ENCODE data around the gene CFLAR. TPM values are rescaled to one million over a fixed set of nuclear protein-coding genes. Genes with fewer than 3 reads are reported as not detected.
A peak's percentile ranks its signal among the peaks of the same experiment; 100 is the strongest.

CFLAR gene
- total and polyA plus RNA-seq, 2 of the 13 experiments (the other 11 are each of a cell fraction or from before 2014, with no cell fraction given), result 43.8 to 92.1 TPM

DNA sequence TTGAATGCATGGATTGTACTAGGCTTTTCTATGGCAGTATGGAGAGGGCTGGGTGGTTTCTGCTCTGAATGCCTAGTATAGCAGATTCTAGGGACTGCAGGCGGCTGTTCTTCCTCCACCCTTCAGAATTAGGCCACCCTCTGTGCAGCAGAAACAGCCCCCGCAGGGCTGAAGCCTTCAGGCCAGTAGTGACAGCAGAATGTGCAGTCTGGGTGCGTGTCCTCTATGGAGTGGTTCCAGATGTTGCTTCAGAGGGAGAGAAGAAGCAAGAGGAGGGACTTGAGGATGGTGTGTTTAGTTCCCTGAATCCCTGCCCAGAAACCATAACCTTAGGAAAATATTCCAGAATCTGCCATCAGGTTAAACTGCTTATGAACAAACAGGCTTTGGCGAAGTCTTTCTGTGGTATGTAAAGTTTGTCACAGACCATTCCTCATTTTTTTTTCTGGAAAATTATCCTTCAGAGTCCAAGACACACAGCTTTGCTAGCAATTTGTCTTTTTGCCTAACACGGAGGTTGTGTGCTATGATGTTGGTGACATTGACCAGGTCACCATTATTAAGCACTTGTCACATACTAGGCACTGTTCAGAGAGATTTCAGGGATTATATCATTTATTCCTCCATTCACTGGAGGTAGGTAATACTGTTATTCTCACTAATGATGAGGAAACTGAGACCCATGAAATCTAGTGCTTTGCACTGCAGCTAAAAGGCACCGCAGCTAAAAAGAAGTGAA, 88.1 kb downstream of the CFLAR start (continued):
- TF ChIP-seq ZSCAN20 (CRISPR knock-in tag; IDR thresholded peaks at IDR 0.05; ENCODE audit: borderline replicate concordance), result no peak
- TF ChIP-seq ZNF607 (CRISPR knock-in tag; IDR thresholded peaks at IDR 0.05; ENCODE audit: borderline replicate concordance), result no peak; the same call in 1 of the 2 replicates
- no peak for TF ChIP-seq ZNF33B (CRISPR knock-in tag; IDR thresholded peaks at IDR 0.05)
- no peak for TF ChIP-seq ZNF761 (CRISPR knock-in tag; conservative IDR thresholded peaks at IDR 0.05)
- TF ChIP-seq ZNF772 (CRISPR knock-in tag; IDR thresholded peaks at IDR 0.05), result no peak
- TF ChIP-seq, protein P1, sequence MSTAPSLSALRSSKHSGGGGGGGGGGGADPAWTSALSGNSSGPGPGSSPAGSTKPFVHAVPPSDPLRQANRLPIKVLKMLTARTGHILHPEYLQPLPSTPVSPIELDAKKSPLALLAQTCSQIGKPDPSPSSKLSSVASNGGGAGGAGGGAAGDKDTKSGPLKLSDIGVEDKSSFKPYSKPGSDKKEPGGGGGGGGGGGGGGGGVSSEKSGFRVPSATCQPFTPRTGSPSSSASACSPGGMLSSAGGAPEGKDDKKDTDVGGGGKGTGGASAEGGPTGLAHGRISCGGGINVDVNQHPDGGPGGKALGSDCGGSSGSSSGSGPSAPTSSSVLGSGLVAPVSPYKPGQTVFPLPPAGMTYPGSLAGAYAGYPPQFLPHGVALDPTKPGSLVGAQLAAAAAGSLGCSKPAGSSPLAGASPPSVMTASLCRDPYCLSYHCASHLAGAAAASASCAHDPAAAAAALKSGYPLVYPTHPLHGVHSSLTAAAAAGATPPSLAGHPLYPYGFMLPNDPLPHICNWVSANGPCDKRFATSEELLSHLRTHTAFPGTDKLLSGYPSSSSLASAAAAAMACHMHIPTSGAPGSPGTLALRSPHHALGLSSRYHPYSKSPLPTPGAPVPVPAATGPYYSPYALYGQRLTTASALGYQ (CRISPR knock-in tag; IDR thresholded peaks at IDR 0.05), result no peak
- no peak for TF ChIP-seq NCOA1 (CRISPR knock-in tag; IDR thresholded peaks at IDR 0.05)
- TF ChIP-seq, protein P2, sequence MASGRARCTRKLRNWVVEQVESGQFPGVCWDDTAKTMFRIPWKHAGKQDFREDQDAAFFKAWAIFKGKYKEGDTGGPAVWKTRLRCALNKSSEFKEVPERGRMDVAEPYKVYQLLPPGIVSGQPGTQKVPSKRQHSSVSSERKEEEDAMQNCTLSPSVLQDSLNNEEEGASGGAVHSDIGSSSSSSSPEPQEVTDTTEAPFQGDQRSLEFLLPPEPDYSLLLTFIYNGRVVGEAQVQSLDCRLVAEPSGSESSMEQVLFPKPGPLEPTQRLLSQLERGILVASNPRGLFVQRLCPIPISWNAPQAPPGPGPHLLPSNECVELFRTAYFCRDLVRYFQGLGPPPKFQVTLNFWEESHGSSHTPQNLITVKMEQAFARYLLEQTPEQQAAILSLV (CRISPR knock-in tag; IDR thresholded peaks at IDR 0.05; ENCODE audit: borderline replicate concordance), result no peak
- no peak for TF ChIP-seq ZFP36 (IDR thresholded peaks at IDR 0.05; ENCODE audit: borderline replicate concordance, low read depth, low read length, partially characterized antibody)
- TF ChIP-seq, protein P3, sequence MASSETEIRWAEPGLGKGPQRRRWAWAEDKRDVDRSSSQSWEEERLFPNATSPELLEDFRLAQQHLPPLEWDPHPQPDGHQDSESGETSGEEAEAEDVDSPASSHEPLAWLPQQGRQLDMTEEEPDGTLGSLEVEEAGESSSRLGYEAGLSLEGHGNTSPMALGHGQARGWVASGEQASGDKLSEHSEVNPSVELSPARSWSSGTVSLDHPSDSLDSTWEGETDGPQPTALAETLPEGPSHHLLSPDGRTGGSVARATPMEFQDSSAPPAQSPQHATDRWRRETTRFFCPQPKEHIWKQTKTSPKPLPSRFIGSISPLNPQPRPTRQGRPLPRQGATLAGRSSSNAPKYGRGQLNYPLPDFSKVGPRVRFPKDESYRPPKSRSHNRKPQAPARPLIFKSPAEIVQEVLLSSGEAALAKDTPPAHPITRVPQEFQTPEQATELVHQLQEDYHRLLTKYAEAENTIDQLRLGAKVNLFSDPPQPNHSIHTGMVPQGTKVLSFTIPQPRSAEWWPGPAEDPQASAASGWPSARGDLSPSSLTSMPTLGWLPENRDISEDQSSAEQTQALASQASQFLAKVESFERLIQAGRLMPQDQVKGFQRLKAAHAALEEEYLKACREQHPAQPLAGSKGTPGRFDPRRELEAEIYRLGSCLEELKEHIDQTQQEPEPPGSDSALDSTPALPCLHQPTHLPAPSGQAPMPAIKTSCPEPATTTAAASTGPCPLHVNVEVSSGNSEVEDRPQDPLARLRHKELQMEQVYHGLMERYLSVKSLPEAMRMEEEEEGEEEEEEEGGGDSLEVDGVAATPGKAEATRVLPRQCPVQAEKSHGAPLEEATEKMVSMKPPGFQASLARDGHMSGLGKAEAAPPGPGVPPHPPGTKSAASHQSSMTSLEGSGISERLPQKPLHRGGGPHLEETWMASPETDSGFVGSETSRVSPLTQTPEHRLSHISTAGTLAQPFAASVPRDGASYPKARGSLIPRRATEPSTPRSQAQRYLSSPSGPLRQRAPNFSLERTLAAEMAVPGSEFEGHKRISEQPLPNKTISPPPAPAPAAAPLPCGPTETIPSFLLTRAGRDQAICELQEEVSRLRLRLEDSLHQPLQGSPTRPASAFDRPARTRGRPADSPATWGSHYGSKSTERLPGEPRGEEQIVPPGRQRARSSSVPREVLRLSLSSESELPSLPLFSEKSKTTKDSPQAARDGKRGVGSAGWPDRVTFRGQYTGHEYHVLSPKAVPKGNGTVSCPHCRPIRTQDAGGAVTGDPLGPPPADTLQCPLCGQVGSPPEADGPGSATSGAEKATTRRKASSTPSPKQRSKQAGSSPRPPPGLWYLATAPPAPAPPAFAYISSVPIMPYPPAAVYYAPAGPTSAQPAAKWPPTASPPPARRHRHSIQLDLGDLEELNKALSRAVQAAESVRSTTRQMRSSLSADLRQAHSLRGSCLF (CRISPR knock-in tag; IDR thresholded peaks at IDR 0.05; ENCODE audit: borderline replicate concordance), result no peak
- TF ChIP-seq, protein P4, sequence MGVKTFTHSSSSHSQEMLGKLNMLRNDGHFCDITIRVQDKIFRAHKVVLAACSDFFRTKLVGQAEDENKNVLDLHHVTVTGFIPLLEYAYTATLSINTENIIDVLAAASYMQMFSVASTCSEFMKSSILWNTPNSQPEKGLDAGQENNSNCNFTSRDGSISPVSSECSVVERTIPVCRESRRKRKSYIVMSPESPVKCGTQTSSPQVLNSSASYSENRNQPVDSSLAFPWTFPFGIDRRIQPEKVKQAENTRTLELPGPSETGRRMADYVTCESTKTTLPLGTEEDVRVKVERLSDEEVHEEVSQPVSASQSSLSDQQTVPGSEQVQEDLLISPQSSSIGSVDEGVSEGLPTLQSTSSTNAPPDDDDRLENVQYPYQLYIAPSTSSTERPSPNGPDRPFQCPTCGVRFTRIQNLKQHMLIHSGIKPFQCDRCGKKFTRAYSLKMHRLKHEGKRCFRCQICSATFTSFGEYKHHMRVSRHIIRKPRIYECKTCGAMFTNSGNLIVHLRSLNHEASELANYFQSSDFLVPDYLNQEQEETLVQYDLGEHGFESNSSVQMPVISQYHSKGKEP (CRISPR knock-in tag; IDR thresholded peaks at IDR 0.05), result no peak
- no peak; the same call in 1 of the 2 replicates for TF ChIP-seq DMAP1 (CRISPR knock-in tag; IDR thresholded peaks at IDR 0.05)
- TF ChIP-seq, protein P5, sequence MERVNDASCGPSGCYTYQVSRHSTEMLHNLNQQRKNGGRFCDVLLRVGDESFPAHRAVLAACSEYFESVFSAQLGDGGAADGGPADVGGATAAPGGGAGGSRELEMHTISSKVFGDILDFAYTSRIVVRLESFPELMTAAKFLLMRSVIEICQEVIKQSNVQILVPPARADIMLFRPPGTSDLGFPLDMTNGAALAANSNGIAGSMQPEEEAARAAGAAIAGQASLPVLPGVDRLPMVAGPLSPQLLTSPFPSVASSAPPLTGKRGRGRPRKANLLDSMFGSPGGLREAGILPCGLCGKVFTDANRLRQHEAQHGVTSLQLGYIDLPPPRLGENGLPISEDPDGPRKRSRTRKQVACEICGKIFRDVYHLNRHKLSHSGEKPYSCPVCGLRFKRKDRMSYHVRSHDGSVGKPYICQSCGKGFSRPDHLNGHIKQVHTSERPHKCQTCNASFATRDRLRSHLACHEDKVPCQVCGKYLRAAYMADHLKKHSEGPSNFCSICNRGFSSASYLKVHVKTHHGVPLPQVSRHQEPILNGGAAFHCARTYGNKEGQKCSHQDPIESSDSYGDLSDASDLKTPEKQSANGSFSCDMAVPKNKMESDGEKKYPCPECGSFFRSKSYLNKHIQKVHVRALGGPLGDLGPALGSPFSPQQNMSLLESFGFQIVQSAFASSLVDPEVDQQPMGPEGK (CRISPR knock-in tag; IDR thresholded peaks at IDR 0.05), result 0 out of 2 replicates have a peak, but pooled peaks have one; percentile 24
- no peak for TF ChIP-seq HMG20B (CRISPR knock-in tag; conservative IDR thresholded peaks at IDR 0.05)
- TF ChIP-seq RNF2 (conservative IDR thresholded peaks at IDR 0.05; ENCODE audit: low read depth), result no peak
- no peak for TF ChIP-seq ETV5 (CRISPR knock-in tag; IDR thresholded peaks at IDR 0.05; ENCODE audit: borderline replicate concordance)
- no peak for TF ChIP-seq ZNF337 (CRISPR knock-in tag; IDR thresholded peaks at IDR 0.05; ENCODE audit: borderline replicate concordance, low read depth)
- no peak for TF ChIP-seq RCOR2 (CRISPR knock-in tag; IDR thresholded peaks at IDR 0.05)
